ENCODE measurements around the gene HINT3. TPM values are rescaled to one million over a fixed set of nuclear protein-coding genes. Genes with fewer than 3 reads are reported as not detected.
A peak's percentile ranks its signal among the peaks of the same experiment; 100 is the strongest.

The HINT3 gene
- total and polyA plus RNA-seq, 2 experiments from 2014 or later, result 1.8 to 8.0 TPM

DNA sequence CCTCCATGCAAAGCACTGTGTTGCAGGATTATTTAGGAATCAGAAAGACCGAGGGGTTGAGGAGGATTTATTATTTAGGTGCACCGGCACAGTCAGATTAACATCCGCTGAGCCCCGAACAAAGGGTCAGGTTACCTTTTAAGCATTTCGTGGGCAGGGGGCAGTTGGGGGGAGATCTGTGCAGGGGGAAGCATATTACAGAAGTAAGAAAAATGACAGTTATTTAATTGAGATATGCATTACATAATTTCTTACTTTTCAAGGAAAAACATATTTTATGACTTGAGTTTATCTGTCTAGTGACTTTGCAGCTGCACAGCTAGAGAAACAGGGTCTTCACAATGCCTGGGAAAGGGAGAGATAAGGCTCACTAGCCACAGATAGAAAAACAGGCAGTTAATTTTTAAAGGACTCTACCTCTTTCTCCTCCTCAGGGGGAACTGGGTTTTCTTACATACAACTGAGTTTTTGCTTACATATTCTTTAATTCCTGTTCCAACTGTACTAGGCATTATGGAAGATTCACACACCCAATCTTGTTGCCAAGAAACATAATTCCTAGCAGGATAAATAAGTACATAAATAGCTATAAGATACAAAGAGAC, 1.7 kb upstream of the HINT3 start:
- Histone ChIP-seq H3F3A (replicated peaks; ENCODE audit: low read depth) (no peaks in the 10 kb centered on the region), H3K79me2 (replicated peaks; ENCODE audit: insufficient read depth) (no peaks in the 10 kb centered on the region), H3K27me3 (ENCODE audit: insufficient read depth) (no peaks in the 10 kb centered on the region), H3K4me1 (ENCODE audit: insufficient read depth) (peaks cover 13% of the 10 kb centered on the region), H2AFZ (peak overlapping the region; percentile 32), H3K4me3 (no peak overlapping the region), H3K27ac (ENCODE audit: low read depth) (no peak overlapping the region), H4K20me1 (replicated peaks; ENCODE audit: insufficient read depth) (no peaks in the 10 kb centered on the region), H3K4me2 (no peak overlapping the region), H3K36me3 (ENCODE audit: insufficient read depth) (no peaks in the 10 kb centered on the region), H3K9me2 (ENCODE audit: insufficient read depth) (no peaks in the 10 kb centered on the region)
- Mint-ChIP-seq H3K27me3 (ENCODE audit: insufficient read depth, low read depth, poor library complexity) (peaks cover 3% of the 10 kb centered on the region), H3K9me3 (peaks cover 16% of the 10 kb centered on the region), H3K4me1 (peaks cover 9% of the 10 kb centered on the region), H3K27ac (no peak overlapping the region), H3K36me3 (ENCODE audit: low read depth) (peaks cover 5% of the 10 kb centered on the region; the same call in 2 of the 3 replicates), H3K4me3 (no peak overlapping the region)
- DNase-seq (ENCODE audit: low spot score) (no peak), ATAC-seq (no peak)
- TF ChIP-seq, protein P1, sequence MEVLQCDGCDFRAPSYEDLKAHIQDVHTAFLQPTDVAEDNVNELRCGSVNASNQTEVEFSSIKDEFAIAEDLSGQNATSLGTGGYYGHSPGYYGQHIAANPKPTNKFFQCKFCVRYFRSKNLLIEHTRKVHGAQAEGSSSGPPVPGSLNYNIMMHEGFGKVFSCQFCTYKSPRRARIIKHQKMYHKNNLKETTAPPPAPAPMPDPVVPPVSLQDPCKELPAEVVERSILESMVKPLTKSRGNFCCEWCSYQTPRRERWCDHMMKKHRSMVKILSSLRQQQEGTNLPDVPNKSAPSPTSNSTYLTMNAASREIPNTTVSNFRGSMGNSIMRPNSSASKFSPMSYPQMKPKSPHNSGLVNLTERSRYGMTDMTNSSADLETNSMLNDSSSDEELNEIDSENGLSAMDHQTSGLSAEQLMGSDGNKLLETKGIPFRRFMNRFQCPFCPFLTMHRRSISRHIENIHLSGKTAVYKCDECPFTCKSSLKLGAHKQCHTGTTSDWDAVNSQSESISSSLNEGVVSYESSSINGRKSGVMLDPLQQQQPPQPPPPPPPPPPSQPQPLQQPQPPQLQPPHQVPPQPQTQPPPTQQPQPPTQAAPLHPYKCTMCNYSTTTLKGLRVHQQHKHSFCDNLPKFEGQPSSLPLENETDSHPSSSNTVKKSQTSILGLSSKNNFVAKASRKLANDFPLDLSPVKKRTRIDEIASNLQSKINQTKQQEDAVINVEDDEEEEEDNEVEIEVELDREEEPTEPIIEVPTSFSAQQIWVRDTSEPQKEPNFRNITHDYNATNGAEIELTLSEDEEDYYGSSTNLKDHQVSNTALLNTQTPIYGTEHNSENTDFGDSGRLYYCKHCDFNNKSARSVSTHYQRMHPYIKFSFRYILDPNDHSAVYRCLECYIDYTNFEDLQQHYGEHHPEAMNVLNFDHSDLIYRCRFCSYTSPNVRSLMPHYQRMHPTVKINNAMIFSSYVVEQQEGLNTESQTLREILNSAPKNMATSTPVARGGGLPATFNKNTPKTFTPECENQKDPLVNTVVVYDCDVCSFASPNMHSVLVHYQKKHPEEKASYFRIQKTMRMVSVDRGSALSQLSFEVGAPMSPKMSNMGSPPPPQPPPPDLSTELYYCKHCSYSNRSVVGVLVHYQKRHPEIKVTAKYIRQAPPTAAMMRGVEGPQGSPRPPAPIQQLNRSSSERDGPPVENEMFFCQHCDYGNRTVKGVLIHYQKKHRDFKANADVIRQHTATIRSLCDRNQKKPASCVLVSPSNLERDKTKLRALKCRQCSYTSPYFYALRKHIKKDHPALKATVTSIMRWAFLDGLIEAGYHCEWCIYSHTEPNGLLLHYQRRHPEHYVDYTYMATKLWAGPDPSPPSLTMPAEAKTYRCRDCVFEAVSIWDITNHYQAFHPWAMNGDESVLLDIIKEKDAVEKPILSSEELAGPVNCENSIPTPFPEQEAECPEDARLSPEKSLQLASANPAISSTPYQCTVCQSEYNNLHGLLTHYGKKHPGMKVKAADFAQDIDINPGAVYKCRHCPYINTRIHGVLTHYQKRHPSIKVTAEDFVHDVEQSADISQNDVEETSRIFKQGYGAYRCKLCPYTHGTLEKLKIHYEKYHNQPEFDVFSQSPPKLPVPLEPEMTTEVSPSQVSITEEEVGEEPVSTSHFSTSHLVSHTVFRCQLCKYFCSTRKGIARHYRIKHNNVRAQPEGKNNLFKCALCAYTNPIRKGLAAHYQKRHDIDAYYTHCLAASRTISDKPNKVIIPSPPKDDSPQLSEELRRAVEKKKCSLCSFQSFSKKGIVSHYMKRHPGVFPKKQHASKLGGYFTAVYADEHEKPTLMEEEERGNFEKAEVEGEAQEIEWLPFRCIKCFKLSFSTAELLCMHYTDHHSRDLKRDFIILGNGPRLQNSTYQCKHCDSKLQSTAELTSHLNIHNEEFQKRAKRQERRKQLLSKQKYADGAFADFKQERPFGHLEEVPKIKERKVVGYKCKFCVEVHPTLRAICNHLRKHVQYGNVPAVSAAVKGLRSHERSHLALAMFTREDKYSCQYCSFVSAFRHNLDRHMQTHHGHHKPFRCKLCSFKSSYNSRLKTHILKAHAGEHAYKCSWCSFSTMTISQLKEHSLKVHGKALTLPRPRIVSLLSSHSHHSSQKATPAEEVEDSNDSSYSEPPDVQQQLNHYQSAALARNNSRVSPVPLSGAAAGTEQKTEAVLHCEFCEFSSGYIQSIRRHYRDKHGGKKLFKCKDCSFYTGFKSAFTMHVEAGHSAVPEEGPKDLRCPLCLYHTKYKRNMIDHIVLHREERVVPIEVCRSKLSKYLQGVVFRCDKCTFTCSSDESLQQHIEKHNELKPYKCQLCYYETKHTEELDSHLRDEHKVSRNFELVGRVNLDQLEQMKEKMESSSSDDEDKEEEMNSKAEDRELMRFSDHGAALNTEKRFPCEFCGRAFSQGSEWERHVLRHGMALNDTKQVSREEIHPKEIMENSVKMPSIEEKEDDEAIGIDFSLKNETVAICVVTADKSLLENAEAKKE (CRISPR knock-in tag; IDR thresholded peaks at IDR 0.05), result no peak
- TF ChIP-seq POLR2AphosphoS5 (IDR thresholded peaks at IDR 0.05; ENCODE audit: low read depth) (no peak), CREB1 (CRISPR knock-in tag; IDR thresholded peaks at IDR 0.05; ENCODE audit: low read depth) (no peak), JUNB (IDR thresholded peaks at IDR 0.05; ENCODE audit: unreplicated experiment) (no peak), EZH2 (IDR thresholded peaks at IDR 0.05; ENCODE audit: low read depth, unreplicated experiment) (no peak), EZH2phosphoT487 (IDR thresholded peaks at IDR 0.05; ENCODE audit: unreplicated experiment) (no peak), STAT1 (IDR thresholded peaks at IDR 0.05; ENCODE audit: unreplicated experiment) (no peak), ZNF331 (CRISPR knock-in tag; IDR thresholded peaks at IDR 0.05; ENCODE audit: low read depth) (no peak), NANOG (IDR thresholded peaks at IDR 0.05; ENCODE audit: borderline replicate concordance) (no peak), ZNF114 (CRISPR knock-in tag; IDR thresholded peaks at IDR 0.05) (no peak)
- TF ChIP-seq, protein P2, sequence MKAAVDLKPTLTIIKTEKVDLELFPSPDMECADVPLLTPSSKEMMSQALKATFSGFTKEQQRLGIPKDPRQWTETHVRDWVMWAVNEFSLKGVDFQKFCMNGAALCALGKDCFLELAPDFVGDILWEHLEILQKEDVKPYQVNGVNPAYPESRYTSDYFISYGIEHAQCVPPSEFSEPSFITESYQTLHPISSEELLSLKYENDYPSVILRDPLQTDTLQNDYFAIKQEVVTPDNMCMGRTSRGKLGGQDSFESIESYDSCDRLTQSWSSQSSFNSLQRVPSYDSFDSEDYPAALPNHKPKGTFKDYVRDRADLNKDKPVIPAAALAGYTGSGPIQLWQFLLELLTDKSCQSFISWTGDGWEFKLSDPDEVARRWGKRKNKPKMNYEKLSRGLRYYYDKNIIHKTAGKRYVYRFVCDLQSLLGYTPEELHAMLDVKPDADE (IDR thresholded peaks at IDR 0.05), result no peak
- TF ChIP-seq, protein P3, sequence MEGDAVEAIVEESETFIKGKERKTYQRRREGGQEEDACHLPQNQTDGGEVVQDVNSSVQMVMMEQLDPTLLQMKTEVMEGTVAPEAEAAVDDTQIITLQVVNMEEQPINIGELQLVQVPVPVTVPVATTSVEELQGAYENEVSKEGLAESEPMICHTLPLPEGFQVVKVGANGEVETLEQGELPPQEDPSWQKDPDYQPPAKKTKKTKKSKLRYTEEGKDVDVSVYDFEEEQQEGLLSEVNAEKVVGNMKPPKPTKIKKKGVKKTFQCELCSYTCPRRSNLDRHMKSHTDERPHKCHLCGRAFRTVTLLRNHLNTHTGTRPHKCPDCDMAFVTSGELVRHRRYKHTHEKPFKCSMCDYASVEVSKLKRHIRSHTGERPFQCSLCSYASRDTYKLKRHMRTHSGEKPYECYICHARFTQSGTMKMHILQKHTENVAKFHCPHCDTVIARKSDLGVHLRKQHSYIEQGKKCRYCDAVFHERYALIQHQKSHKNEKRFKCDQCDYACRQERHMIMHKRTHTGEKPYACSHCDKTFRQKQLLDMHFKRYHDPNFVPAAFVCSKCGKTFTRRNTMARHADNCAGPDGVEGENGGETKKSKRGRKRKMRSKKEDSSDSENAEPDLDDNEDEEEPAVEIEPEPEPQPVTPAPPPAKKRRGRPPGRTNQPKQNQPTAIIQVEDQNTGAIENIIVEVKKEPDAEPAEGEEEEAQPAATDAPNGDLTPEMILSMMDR (conservative IDR thresholded peaks at IDR 0.05; ENCODE audit: low read depth in 2 of 2), result no peak
- TF ChIP-seq, protein P4, sequence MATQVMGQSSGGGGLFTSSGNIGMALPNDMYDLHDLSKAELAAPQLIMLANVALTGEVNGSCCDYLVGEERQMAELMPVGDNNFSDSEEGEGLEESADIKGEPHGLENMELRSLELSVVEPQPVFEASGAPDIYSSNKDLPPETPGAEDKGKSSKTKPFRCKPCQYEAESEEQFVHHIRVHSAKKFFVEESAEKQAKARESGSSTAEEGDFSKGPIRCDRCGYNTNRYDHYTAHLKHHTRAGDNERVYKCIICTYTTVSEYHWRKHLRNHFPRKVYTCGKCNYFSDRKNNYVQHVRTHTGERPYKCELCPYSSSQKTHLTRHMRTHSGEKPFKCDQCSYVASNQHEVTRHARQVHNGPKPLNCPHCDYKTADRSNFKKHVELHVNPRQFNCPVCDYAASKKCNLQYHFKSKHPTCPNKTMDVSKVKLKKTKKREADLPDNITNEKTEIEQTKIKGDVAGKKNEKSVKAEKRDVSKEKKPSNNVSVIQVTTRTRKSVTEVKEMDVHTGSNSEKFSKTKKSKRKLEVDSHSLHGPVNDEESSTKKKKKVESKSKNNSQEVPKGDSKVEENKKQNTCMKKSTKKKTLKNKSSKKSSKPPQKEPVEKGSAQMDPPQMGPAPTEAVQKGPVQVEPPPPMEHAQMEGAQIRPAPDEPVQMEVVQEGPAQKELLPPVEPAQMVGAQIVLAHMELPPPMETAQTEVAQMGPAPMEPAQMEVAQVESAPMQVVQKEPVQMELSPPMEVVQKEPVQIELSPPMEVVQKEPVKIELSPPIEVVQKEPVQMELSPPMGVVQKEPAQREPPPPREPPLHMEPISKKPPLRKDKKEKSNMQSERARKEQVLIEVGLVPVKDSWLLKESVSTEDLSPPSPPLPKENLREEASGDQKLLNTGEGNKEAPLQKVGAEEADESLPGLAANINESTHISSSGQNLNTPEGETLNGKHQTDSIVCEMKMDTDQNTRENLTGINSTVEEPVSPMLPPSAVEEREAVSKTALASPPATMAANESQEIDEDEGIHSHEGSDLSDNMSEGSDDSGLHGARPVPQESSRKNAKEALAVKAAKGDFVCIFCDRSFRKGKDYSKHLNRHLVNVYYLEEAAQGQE (IDR thresholded peaks at IDR 0.05; ENCODE audit: unreplicated experiment), result no peak

Data from GM23338 (cell line).